Activated T-helper 17 cell treated with anti-CD3 and anti-CD28 coated beads, Interleukin-2, amount 50 U/mL, for 72 hours (primary cell): Measurements from ENCODE around the gene PUS3. TPM values are rescaled to one million over a fixed set of nuclear protein-coding genes. Genes with fewer than 3 reads are reported as not detected.
"Not testable (repeated sequence)": the region's sequence is repeated elsewhere in the genome, so short reads cannot be mapped to it uniquely, and the experiment has no call there.

Experiments
- ATAC-seq: fragments of 150-1000 bp; cut with Tn5 transposase; replicated peaks from 2 replicates; pipeline ENCODE4 v1.10.0; 2021; ENCODE audit warnings: mild to moderate bottlenecking, moderate library complexity
- H3K27ac Mint-ChIP-seq: one replicate; pipeline ENCODE4 v1.8.0; 2022; ENCODE audit warnings: mixed read lengths
- H3K27me3 Mint-ChIP-seq: one replicate; pipeline ENCODE4 v1.8.0; 2022; ENCODE audit warnings: mixed read lengths
- H3K36me3 Mint-ChIP-seq: one replicate; pipeline ENCODE4 v1.8.0; 2022; ENCODE audit warnings: low read depth, mild to moderate bottlenecking, mixed read lengths
- H3K4me1 Mint-ChIP-seq: one replicate; pipeline ENCODE4 v1.8.0; 2022; ENCODE audit warnings: mixed read lengths
- H3K4me3 Mint-ChIP-seq: one replicate; pipeline ENCODE4 v1.8.0; 2022; ENCODE audit warnings: mild to moderate bottlenecking, mixed read lengths
- H3K9me3 Mint-ChIP-seq: one replicate; pipeline ENCODE4 v1.8.0; 2022; ENCODE audit warnings: mixed read lengths
- total RNA-seq, 2 donors: library from RNA; stranded (reverse); gene quantifications; one replicate each; pipeline ENCODE4 v1.2.3, GENCODE V29; 2022

PUS3 gene
- total RNA-seq, 2 donors from 2014 or later = 13.1 to 15.9 TPM

DNA sequence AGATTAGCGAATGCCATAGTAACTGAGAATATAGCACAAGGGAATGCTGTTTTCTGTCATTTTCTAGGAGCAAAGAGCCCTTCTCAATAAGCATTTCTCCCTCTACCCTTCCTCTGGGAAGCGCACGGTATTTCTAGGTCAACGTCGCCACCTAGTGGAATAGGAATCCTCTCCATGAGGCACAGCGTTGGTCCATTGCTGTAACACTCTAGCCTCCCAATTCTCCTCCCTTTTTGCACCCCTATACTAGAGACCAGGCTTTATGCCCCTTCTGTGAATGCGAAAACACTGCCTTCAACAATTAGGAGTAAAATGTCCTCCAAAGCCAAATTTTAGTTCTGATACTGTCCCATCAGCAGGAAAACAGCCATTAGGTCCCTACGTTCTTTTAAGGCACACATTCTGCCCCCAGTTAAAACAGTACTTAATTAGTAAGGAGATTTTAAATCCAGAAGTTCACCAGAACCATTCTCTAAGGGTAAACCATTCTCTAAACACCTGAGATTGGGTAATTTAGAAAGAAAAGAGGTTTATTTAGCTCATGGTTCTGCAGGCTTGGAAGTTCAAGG lies 28.4 kb downstream of the PUS3 start:
- Mint-ChIP-seq H3K4me3 (no peak overlapping the region), H3K36me3 (no peaks in the 10 kb centered on the region), H3K9me3 (no peaks in the 10 kb centered on the region)

GRCh38 chr11:125873881-125874555 lies 29.0 kb downstream of the PUS3 start:
- no peaks in the 10 kb centered on the region for H3K4me1 Mint-ChIP-seq
- no peaks in the 10 kb centered on the region for H3K27me3 Mint-ChIP-seq
- H3K27ac Mint-ChIP-seq = no peak overlapping the region
- H3K9me3 Mint-ChIP-seq = no peaks in the 10 kb centered on the region
- H3K4me3 Mint-ChIP-seq = no peak overlapping the region
- no peak for ATAC-seq
- no peaks in the 10 kb centered on the region for H3K36me3 Mint-ChIP-seq

More for the DNA sequence above, 28.4 kb downstream of the PUS3 start:
- Mint-ChIP-seq H3K4me1 (no peaks in the 10 kb centered on the region), H3K27me3 (no peaks in the 10 kb centered on the region), H3K27ac (no peak overlapping the region)
- peak; percentile 83 for ATAC-seq

DNA sequence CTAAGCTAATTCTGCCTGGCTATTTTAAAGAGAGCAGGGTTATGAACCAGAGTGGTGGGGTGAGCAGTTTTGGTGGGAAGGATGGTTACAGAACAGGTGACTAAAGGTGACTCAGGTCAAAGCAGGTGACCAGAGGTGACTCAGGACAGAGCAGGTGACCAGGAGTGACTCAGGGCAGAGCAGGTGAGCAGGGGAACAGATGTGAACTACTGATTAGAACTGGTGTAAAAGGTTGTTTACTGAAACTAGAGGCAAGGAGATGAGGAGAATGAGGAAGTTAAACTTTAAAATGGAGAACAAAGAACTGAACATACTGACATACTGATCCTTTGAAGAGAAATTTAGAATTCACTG lies 30.9 kb downstream of the PUS3 start:
- H3K27ac Mint-ChIP-seq = no peak overlapping the region
- ATAC-seq = no peak

GRCh38 chr11:125871391-125872137 lies 31.4 kb downstream of the PUS3 start:
- no peaks in the 10 kb centered on the region for H3K4me1 Mint-ChIP-seq
- no peaks in the 10 kb centered on the region for H3K27me3 Mint-ChIP-seq
- no peaks in the 10 kb centered on the region for H3K36me3 Mint-ChIP-seq
- H3K27ac Mint-ChIP-seq = no peak overlapping the region
- H3K4me3 Mint-ChIP-seq = no peak overlapping the region
- no peaks in the 10 kb centered on the region for H3K9me3 Mint-ChIP-seq
- ATAC-seq = peak; percentile 42

More for the DNA sequence above, 30.9 kb downstream of the PUS3 start:
- Mint-ChIP-seq H3K27me3 (no peaks in the 10 kb centered on the region), H3K4me1 (no peaks in the 10 kb centered on the region), H3K36me3 (no peaks in the 10 kb centered on the region), H3K9me3 (no peaks in the 10 kb centered on the region), H3K4me3 (no peak overlapping the region)

- no peak for ATAC-seq
- no peaks in the 10 kb centered on the region for H3K27me3 Mint-ChIP-seq
- H3K4me1 Mint-ChIP-seq = no peaks in the 10 kb centered on the region
- no peaks in the 10 kb centered on the region for H3K36me3 Mint-ChIP-seq
- H3K27ac Mint-ChIP-seq = no peak overlapping the region
- H3K4me3 Mint-ChIP-seq = no peak overlapping the region
- no peaks in the 10 kb centered on the region for H3K9me3 Mint-ChIP-seq
These were observed 33.5 kb downstream of the PUS3 start for GRCh38 chr11:125869521-125869920.

DNA sequence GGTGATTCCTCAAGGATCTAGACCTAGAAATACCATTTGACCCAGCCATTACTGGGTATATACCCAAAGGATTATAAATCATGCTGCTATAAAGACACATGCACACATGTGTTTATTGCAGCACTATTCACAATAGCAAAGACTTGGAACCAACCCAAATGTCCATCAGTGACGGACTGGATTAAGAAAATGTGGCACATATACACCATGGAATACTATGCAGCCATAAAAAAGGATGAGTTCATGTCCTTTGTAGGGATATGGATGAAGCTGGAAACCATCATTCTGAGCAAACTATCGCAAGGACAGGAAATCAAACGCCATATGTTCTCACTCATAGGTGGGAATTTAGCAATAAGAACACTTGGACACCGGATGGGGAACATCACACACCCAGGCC lies 37.7 kb downstream of the PUS3 start:
- H3K4me3 Mint-ChIP-seq, H3K27me3 Mint-ChIP-seq, H3K36me3 Mint-ChIP-seq, ATAC-seq, H3K9me3 Mint-ChIP-seq, H3K27ac Mint-ChIP-seq, H3K4me1 Mint-ChIP-seq: not testable (repeated sequence)

GRCh38 chr11:125862786-125863185 lies 40.2 kb downstream of the PUS3 start:
- not testable (repeated sequence) for ATAC-seq, H3K4me1 Mint-ChIP-seq, H3K27ac Mint-ChIP-seq, H3K9me3 Mint-ChIP-seq, H3K27me3 Mint-ChIP-seq, H3K4me3 Mint-ChIP-seq, H3K36me3 Mint-ChIP-seq

- H3K27ac Mint-ChIP-seq, H3K27me3 Mint-ChIP-seq: not testable (repeated sequence)
These were observed 45.3 kb downstream of the PUS3 start for GRCh38 chr11:125857670-125858069.

GRCh38 chr11:125846188-125846587 lies 56.8 kb downstream of the PUS3 start:
- Mint-ChIP-seq H3K9me3 (peaks cover 16% of the 10 kb centered on the region), H3K27ac (no peak overlapping the region), H3K4me1 (no peaks in the 10 kb centered on the region), H3K27me3 (no peaks in the 10 kb centered on the region), H3K36me3 (peaks cover 7% of the 10 kb centered on the region), H3K4me3 (no peak overlapping the region)
- ATAC-seq = no peak

More at GRCh38 chr11:125857670-125858069, 45.3 kb downstream of the PUS3 start:
- not testable (repeated sequence) for H3K36me3 Mint-ChIP-seq, H3K4me3 Mint-ChIP-seq, H3K9me3 Mint-ChIP-seq, ATAC-seq, H3K4me1 Mint-ChIP-seq

Other genes starting within 250 kb of the PUS3 start
- not detected for gene ACRV1, start 222.4 kb downstream of the PUS3 start, total RNA-seq
- gene PATE1, start 156.9 kb downstream of the PUS3 start, total RNA-seq = not detected
- gene PATE2, start 124.4 kb downstream of the PUS3 start, total RNA-seq = not detected
- gene PATE3, start 115.1 kb downstream of the PUS3 start, total RNA-seq = not detected
- not detected for gene PATE4, start 69.9 kb downstream of the PUS3 start, total RNA-seq
- gene HYLS1, start 15.5 kb downstream of the PUS3 start, total RNA-seq = 1 to 10 TPM; 7.7 to 9.2 TPM
- gene DDX25, start 1.3 kb upstream of the PUS3 start, total RNA-seq = under 1 TPM; 0.32 to 0.69 TPM
- not detected for gene VSIG10L2, start 42.8 kb upstream of the PUS3 start, total RNA-seq
- 1 to 10 TPM; 1.8 to 2.6 TPM for gene CDON, start 159.7 kb upstream of the PUS3 start, total RNA-seq